WTC11 (cell line): ENCODE results near the gene SLC7A6.

Experiments used
- ETV6 ChIP-seq: sonication (generic); formaldehyde crosslinking; IDR thresholded peaks from 2 replicates; pipeline ENCODE4 v1.8.1; 2022; ENCODE audit warnings: mild to moderate bottlenecking, missing genetic modification reagents
- JAZF1 ChIP-seq: fragments of 250-450 bp; sonication (Bioruptor Pico); IDR thresholded peaks from 2 replicates; pipeline ENCODE4 v1.9.0; 2021; ENCODE audit warnings: moderate library complexity, mild to moderate bottlenecking, inconsistent platforms
- ZNF396 ChIP-seq: fragments of 250-450 bp; sonication (Bioruptor Pico); IDR thresholded peaks from 2 replicates; pipeline ENCODE4 v1.8.0; 2021; ENCODE audit warnings: mild to moderate bottlenecking, moderate library complexity, borderline replicate concordance
- ZNF423 ChIP-seq: fragments of 250-450 bp; sonication (Bioruptor Pico); IDR thresholded peaks from 2 replicates; pipeline ENCODE4 v2.1.2; 2022; ENCODE audit warnings: mild to moderate bottlenecking, moderate library complexity
- TF ChIP-seq, protein P1 (sequence below): fragments of 200-600 bp; IDR thresholded peaks from 2 replicates; pipeline ENCODE4 v1.8.0; 2022; ENCODE audit warnings: antibody characterized with exemption
- TF ChIP-seq, protein P2 (sequence below): sonication (generic); formaldehyde crosslinking; IDR thresholded peaks from 2 replicates; pipeline ENCODE4 v1.8.1; 2022; ENCODE audit warnings: low read depth, missing genetic modification reagents, borderline replicate concordance
- TF ChIP-seq, protein P3 (sequence below): fragments of 250-450 bp; sonication (Bioruptor Pico); IDR thresholded peaks from 2 replicates; pipeline ENCODE4 v1.9.0; 2021; ENCODE audit warnings: mild to moderate bottlenecking
- TF ChIP-seq, protein P4 (sequence below): sonication (generic); formaldehyde crosslinking; IDR thresholded peaks from 2 replicates; pipeline ENCODE4 v1.8.1; 2023; ENCODE audit warnings: mild to moderate bottlenecking, moderate library complexity, missing genetic modification reagents
- TF ChIP-seq, protein P5 (sequence below): sonication (generic); formaldehyde crosslinking; conservative IDR thresholded peaks from 2 replicates; pipeline ENCODE4 v1.8.1; 2022; ENCODE audit warnings: mild to moderate bottlenecking, missing genetic modification reagents

DNA sequence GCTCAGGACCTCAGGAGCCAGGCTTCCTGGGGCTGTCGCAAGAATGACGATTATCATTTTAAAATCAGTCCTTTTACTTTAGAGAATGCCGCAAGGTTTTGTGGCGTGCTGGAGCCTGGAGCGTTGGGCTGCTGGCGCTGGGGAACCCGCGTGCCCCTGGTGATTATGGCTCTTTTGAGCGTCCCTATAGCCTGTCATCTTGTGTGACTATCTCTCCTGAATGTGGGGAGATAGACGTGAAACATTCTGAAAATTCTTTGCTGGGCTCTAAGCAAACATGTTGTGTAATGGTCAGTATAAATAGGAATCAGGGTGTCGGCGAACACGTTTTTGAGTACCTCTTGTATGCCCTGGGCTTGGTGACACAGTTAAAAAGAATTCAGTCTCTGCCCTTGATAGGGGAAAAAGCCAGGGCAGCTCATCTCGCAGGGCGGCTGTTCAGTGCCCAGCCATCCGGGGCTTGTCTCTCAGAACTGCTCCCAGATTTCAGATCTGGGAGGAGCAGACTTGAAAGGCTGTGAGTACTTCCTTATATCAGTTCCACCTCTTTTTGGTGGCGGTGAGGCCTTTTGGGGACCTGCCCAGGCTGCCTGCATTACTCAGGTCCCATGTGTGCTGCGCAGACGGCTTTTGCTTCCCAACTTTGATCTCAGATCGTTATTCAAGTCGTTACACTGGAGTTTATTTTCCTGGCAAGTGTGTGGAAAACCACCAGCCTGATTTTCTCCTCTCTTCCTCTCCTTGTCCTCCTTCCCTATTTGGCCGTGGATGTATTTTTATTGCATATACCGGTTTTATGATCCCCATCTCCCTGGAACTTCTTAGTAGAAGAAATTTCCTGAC is 973 bp downstream of the SLC7A6 start:
- TF ChIP-seq, protein P1, sequence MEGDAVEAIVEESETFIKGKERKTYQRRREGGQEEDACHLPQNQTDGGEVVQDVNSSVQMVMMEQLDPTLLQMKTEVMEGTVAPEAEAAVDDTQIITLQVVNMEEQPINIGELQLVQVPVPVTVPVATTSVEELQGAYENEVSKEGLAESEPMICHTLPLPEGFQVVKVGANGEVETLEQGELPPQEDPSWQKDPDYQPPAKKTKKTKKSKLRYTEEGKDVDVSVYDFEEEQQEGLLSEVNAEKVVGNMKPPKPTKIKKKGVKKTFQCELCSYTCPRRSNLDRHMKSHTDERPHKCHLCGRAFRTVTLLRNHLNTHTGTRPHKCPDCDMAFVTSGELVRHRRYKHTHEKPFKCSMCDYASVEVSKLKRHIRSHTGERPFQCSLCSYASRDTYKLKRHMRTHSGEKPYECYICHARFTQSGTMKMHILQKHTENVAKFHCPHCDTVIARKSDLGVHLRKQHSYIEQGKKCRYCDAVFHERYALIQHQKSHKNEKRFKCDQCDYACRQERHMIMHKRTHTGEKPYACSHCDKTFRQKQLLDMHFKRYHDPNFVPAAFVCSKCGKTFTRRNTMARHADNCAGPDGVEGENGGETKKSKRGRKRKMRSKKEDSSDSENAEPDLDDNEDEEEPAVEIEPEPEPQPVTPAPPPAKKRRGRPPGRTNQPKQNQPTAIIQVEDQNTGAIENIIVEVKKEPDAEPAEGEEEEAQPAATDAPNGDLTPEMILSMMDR: no peak
- TF ChIP-seq, protein P2, sequence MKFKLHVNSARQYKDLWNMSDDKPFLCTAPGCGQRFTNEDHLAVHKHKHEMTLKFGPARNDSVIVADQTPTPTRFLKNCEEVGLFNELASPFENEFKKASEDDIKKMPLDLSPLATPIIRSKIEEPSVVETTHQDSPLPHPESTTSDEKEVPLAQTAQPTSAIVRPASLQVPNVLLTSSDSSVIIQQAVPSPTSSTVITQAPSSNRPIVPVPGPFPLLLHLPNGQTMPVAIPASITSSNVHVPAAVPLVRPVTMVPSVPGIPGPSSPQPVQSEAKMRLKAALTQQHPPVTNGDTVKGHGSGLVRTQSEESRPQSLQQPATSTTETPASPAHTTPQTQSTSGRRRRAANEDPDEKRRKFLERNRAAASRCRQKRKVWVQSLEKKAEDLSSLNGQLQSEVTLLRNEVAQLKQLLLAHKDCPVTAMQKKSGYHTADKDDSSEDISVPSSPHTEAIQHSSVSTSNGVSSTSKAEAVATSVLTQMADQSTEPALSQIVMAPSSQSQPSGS (CRISPR knock-in tag): no peak
- no peak for TF ChIP-seq JAZF1
- TF ChIP-seq, protein P3, sequence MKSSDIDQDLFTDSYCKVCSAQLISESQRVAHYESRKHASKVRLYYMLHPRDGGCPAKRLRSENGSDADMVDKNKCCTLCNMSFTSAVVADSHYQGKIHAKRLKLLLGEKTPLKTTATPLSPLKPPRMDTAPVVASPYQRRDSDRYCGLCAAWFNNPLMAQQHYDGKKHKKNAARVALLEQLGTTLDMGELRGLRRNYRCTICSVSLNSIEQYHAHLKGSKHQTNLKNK (CRISPR knock-in tag): no peak
- TF ChIP-seq, protein P4, sequence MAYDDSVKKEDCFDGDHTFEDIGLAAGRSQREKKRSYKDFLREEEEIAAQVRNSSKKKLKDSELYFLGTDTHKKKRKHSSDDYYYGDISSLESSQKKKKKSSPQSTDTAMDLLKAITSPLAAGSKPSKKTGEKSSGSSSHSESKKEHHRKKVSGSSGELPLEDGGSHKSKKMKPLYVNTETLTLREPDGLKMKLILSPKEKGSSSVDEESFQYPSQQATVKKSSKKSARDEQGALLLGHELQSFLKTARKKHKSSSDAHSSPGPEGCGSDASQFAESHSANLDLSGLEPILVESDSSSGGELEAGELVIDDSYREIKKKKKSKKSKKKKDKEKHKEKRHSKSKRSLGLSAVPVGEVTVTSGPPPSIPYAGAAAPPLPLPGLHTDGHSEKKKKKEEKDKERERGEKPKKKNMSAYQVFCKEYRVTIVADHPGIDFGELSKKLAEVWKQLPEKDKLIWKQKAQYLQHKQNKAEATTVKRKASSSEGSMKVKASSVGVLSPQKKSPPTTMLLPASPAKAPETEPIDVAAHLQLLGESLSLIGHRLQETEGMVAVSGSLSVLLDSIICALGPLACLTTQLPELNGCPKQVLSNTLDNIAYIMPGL (CRISPR knock-in tag): no peak
- no peak for TF ChIP-seq ZNF423
- TF ChIP-seq, protein P5, sequence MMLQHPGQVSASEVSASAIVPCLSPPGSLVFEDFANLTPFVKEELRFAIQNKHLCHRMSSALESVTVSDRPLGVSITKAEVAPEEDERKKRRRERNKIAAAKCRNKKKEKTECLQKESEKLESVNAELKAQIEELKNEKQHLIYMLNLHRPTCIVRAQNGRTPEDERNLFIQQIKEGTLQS (CRISPR knock-in tag): no peak
- no peak for TF ChIP-seq ZNF396 (CRISPR knock-in tag)
- TF ChIP-seq ETV6 (CRISPR knock-in tag): peak; percentile 32; the same call in 1 of the 2 replicates
